Activated T-cell treated with anti-CD3 and anti-CD28 coated beads, Interleukin-2, amount 50 U/mL, for 72 hours (primary cell): ENCODE data around the gene GRID2. TPM values are rescaled to one million over a fixed set of nuclear protein-coding genes. Genes with fewer than 3 reads are reported as not detected.

Experiments used
- ATAC-seq, 2 donors: fragments of 150-1000 bp; cut with Tn5 transposase; replicated peaks in 1 of 2; 2 replicates each; pipeline ENCODE4 v1.10.0; 2021; ENCODE audit warnings: moderate library complexity in 2 of 2, mild to moderate bottlenecking in 1 of 2
- DNase-seq, 2 donors: peaks; one replicate each; pipeline ENCODE4 v3.0.0; 2021 to 2022; ENCODE audit warnings: mixed read lengths in 1 of 2
- H3K27ac Mint-ChIP-seq: one replicate; pipeline ENCODE4 v1.8.0; 2022; ENCODE audit warnings: mild to moderate bottlenecking, moderate library complexity, mixed read lengths
- H3K27me3 Mint-ChIP-seq: one replicate; pipeline ENCODE4 v1.8.0; 2022; ENCODE audit warnings: low read depth, mixed read lengths
- H3K36me3 Mint-ChIP-seq, 2 donors: one replicate each; pipeline ENCODE4 v1.8.0; 2022; ENCODE audit warnings: mixed read lengths in 2 of 2, mild to moderate bottlenecking in 1 of 2; ENCODE audit not compliant: insufficient read depth in 2 of 2
- H3K4me1 Mint-ChIP-seq: one replicate; pipeline ENCODE4 v1.8.0; 2022; ENCODE audit warnings: low read depth, mixed read lengths
- H3K4me3 Mint-ChIP-seq, 2 donors: one replicate each; pipeline ENCODE4 v1.8.0; 2022; ENCODE audit warnings: mild to moderate bottlenecking in 2 of 2, mixed read lengths in 2 of 2, moderate library complexity in 2 of 2
- H3K9me3 Mint-ChIP-seq, 2 donors: one replicate each; pipeline ENCODE4 v1.8.0; 2022; ENCODE audit warnings: mixed read lengths in 2 of 2
- total RNA-seq, 2 donors: library from RNA; stranded (reverse); gene quantifications; one replicate each; pipeline ENCODE4 v1.2.3, GENCODE V29; 2022

GRID2 gene
- total RNA-seq, 2 donors from 2014 or later, result not detected

GRCh38 chr4:93513851-93514250 lies 1210.1 kb downstream of the GRID2 start:
- H3K36me3 Mint-ChIP-seq, result no peaks in the 10 kb centered on the region
- H3K27me3 Mint-ChIP-seq, result no peaks in the 10 kb centered on the region
- ATAC-seq, result no peak

DNA sequence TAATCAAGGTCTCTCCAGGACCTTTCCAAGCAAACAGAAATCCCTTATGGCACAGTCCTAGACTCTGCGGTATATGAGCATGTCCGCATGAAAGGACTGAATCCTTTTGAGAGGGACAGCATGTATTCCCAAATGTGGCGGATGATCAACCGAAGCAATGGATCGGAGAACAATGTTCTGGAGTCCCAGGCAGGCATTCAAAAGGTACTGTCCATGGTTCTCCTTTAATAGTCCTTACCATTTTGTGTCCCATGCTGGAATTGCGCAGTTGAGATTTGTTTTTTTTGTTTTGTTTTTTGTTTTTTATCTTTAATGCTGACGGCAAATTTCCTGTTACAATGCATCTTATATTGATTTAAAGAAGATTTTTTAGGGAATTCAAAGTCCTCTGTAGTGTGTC lies 1211.4 kb downstream of the GRID2 start:
- no peak overlapping the region for H3K27ac Mint-ChIP-seq
- H3K36me3 Mint-ChIP-seq, result no peaks in the 10 kb centered on the region
- no peaks in the 10 kb centered on the region for H3K4me1 Mint-ChIP-seq
- peaks cover 0 to 3% of the 10 kb centered on the region in 2 donors for H3K9me3 Mint-ChIP-seq
- H3K27me3 Mint-ChIP-seq, result no peaks in the 10 kb centered on the region
- ATAC-seq (no peak), DNase-seq (no peak)
- no peak overlapping the region for H3K4me3 Mint-ChIP-seq

More at GRCh38 chr4:93513851-93514250, 1210.1 kb downstream of the GRID2 start:
- Mint-ChIP-seq H3K4me3 (no peak overlapping the region), H3K4me1 (no peaks in the 10 kb centered on the region), H3K9me3 (peaks cover 1 to 6% of the 10 kb centered on the region in 2 donors), H3K27ac (no peak overlapping the region)
- DNase-seq, result no peak

DNA sequence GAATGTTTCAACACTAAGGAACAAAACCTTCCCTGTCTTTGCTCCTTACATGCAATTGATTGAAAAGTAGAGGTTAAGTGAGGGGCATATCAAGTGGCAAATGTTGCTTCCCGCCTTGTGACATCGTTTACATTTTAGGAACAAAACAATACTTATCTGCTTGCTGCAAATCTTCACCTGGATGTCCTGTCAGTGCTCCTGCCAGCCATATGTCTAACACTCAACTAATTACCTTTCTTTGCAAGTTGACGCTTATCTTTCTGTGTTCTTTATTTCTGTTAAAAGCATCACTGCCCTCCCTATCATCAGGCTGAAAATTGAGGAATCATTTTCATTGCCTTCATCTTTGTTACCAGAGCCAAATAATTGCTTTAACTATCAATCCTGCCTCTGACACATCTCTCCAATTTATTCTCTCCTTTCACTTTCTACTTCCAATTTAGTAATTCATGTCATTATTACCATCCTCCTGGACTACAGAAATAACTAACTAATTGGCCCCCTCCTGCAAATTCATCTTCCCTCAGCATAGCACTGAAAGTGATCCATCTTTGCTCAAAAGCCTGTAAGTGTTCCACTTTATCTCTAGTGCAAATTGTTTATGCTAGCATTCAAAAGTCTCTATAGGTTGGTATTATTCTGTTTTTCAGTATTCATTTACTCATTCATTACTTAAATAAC lies 1226.1 kb downstream of the GRID2 start:
- no peak overlapping the region for H3K4me3 Mint-ChIP-seq
- DNase-seq, result no peak
- ATAC-seq, result no peak
- H3K36me3 Mint-ChIP-seq, result no peaks in the 10 kb centered on the region
- no peak overlapping the region for H3K27ac Mint-ChIP-seq
- no peaks in the 10 kb centered on the region for H3K4me1 Mint-ChIP-seq
- peaks cover 4 to 9% of the 10 kb centered on the region in 2 donors for H3K9me3 Mint-ChIP-seq
- H3K27me3 Mint-ChIP-seq, result no peaks in the 10 kb centered on the region

GRCh38 chr4:93532234-93532633 lies 1228.5 kb downstream of the GRID2 start:
- Mint-ChIP-seq H3K36me3 (no peaks in the 10 kb centered on the region), H3K4me3 (no peak overlapping the region), H3K27ac (no peak overlapping the region), H3K4me1 (no peaks in the 10 kb centered on the region), H3K9me3 (peaks cover 2 to 13% of the 10 kb centered on the region in 2 donors), H3K27me3 (no peaks in the 10 kb centered on the region)
- ATAC-seq, result no peak
- DNase-seq, result no peak

DNA sequence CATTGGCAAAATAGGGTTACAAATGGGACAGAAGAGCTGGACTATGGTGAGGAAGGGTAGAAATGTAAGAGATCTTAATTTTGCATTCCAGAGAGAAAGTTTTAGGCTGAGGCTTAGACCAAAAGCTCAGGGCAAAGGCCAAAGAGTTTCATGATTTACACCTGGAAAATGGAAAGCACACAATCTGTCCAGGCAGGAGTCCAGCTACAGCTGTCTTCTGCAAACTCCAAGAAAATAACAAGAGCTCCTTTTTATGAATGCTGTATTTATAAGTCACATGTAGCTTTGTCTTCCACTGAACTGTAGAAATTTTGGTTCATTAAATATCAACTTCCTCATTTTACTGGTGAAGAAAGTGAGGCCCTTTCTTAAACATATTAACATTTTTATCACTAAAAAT lies 1236.8 kb downstream of the GRID2 start:
- peaks cover 5 to 7% of the 10 kb centered on the region in 2 donors for H3K9me3 Mint-ChIP-seq
- ATAC-seq (no peak), DNase-seq (no peak)
- no peak overlapping the region for H3K27ac Mint-ChIP-seq
- H3K27me3 Mint-ChIP-seq, result no peaks in the 10 kb centered on the region
- H3K36me3 Mint-ChIP-seq, result no peaks in the 10 kb centered on the region
- no peak overlapping the region for H3K4me3 Mint-ChIP-seq
- no peaks in the 10 kb centered on the region for H3K4me1 Mint-ChIP-seq

- Mint-ChIP-seq H3K4me1 (no peaks in the 10 kb centered on the region), H3K4me3 (no peak overlapping the region), H3K27me3 (no peaks in the 10 kb centered on the region), H3K27ac (no peak overlapping the region), H3K9me3 (peaks cover 13 to 15% of the 10 kb centered on the region in 2 donors), H3K36me3 (no peaks in the 10 kb centered on the region)
- DNase-seq (no peak), ATAC-seq (no peak)
Measured at GRCh38 chr4:93561842-93562241, 1258.1 kb downstream of the GRID2 start.

- H3K9me3 Mint-ChIP-seq, result peaks cover 1 to 4% of the 10 kb centered on the region in 2 donors
- no peak overlapping the region for H3K27ac Mint-ChIP-seq
- no peak overlapping the region for H3K4me3 Mint-ChIP-seq
- DNase-seq, result no peak
- no peaks in the 10 kb centered on the region for H3K4me1 Mint-ChIP-seq
- H3K36me3 Mint-ChIP-seq, result no peaks in the 10 kb centered on the region
- no peak for ATAC-seq
- H3K27me3 Mint-ChIP-seq, result no peaks in the 10 kb centered on the region
Measured at GRCh38 chr4:93568758-93569157, 1265.0 kb downstream of the GRID2 start.

DNA sequence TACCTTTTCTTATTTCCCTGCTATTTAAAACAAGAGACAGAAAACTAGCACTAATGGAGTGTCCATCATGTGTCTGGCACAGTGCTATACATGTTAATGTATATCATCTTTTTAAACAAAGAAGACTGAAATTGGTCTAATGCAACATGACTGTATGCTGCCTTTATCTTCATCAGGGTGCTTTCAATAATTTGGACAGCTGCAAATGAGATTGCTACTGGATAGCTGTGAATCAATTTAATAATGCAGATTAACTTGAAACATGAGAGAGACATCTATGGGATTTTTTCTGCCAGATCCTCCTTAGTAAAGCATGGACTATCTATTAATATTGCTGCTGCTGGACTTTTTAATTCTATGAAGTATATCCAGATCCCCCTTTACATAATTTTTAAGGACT lies 1269.5 kb downstream of the GRID2 start:
- Mint-ChIP-seq H3K27me3 (no peaks in the 10 kb centered on the region), H3K9me3 (peaks cover 1 to 6% of the 10 kb centered on the region in 2 donors), H3K4me1 (no peaks in the 10 kb centered on the region), H3K36me3 (no peaks in the 10 kb centered on the region), H3K4me3 (no peak overlapping the region), H3K27ac (no peak overlapping the region)
- DNase-seq (no peak), ATAC-seq (no peak)

DNA sequence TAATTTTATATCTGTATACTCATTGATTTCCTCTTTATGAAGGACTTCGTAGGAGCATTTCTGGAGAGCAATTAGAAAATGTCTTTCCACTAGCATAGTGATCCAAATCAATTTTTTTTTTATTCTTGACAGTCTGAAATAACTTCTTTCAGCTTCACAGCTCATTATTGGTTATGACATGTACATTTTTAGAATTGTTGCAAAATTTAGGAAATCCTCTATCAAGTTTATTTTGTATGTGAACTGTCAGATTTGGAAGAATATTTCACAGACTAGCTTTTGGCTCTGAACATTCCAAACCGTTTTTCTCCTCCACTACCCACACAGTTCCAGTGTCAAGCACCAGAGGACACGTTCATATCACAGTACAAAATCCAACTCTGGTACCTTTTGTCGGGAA lies 1275.2 kb downstream of the GRID2 start:
- H3K9me3 Mint-ChIP-seq, result peaks cover 2 to 4% of the 10 kb centered on the region in 2 donors

GRCh38 chr4:93605163-93605562 lies 1301.4 kb downstream of the GRID2 start:
- no peak for DNase-seq
- no peaks in the 10 kb centered on the region for H3K36me3 Mint-ChIP-seq
- H3K4me1 Mint-ChIP-seq, result no peaks in the 10 kb centered on the region
- peaks cover 6 to 10% of the 10 kb centered on the region in 2 donors for H3K9me3 Mint-ChIP-seq
- H3K27ac Mint-ChIP-seq, result no peak overlapping the region
- no peak overlapping the region for H3K4me3 Mint-ChIP-seq
- no peaks in the 10 kb centered on the region for H3K27me3 Mint-ChIP-seq
- ATAC-seq, result no peak

More for the DNA sequence above, 1275.2 kb downstream of the GRID2 start:
- Mint-ChIP-seq H3K4me3 (no peak overlapping the region), H3K27ac (no peak overlapping the region), H3K4me1 (no peaks in the 10 kb centered on the region), H3K36me3 (no peaks in the 10 kb centered on the region), H3K27me3 (no peaks in the 10 kb centered on the region)
- ATAC-seq (no peak), DNase-seq (no peak)

GRCh38 chr4:93617606-93618005 lies 1313.8 kb downstream of the GRID2 start:
- Mint-ChIP-seq H3K4me3 (no peak overlapping the region), H3K27ac (no peak overlapping the region), H3K4me1 (no peaks in the 10 kb centered on the region), H3K36me3 (peaks cover 0 to 2% of the 10 kb centered on the region in 2 donors), H3K9me3 (peaks cover 0 to 4% of the 10 kb centered on the region in 2 donors), H3K27me3 (no peaks in the 10 kb centered on the region)
- no peak for DNase-seq
- no peak for ATAC-seq

- H3K4me1 Mint-ChIP-seq, result no peaks in the 10 kb centered on the region
- DNase-seq, result no peak
- no peaks in the 10 kb centered on the region for H3K36me3 Mint-ChIP-seq
- H3K27ac Mint-ChIP-seq, result no peak overlapping the region
- no peak for ATAC-seq
- H3K4me3 Mint-ChIP-seq, result no peak overlapping the region
- H3K27me3 Mint-ChIP-seq, result no peaks in the 10 kb centered on the region
- H3K9me3 Mint-ChIP-seq, result peaks cover 2 to 4% of the 10 kb centered on the region in 2 donors
Measured at GRCh38 chr4:93633721-93634120, 1330.0 kb downstream of the GRID2 start.

- H3K4me3 Mint-ChIP-seq, result no peak overlapping the region
- H3K9me3 Mint-ChIP-seq, result peaks cover 2 to 4% of the 10 kb centered on the region in 2 donors
- no peaks in the 10 kb centered on the region for H3K4me1 Mint-ChIP-seq
- DNase-seq (no peak), ATAC-seq (no peak)
- no peaks in the 10 kb centered on the region for H3K27me3 Mint-ChIP-seq
- H3K36me3 Mint-ChIP-seq, result no peaks in the 10 kb centered on the region
- no peak overlapping the region for H3K27ac Mint-ChIP-seq
Measured at GRCh38 chr4:93635943-93636342, 1332.2 kb downstream of the GRID2 start.

DNA sequence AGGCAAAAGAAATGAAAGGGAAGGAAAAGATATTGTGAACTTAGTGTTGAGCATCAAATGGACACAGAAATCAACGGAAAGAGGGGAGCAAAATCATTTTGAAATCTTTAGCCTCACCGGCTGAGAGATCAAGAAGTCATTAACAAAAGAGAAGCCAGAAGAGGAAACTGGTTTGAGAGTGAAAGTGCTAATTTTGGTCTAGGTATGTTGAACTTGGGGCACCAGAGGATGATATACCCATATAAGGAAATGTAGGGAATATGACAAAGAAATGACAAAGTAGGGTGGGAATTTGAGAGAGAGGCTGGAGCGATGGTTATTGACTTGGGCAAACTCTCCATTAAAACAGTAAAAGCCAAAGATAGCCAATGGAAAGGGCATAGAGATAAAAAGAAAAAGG lies 1341.4 kb downstream of the GRID2 start:
- Mint-ChIP-seq H3K36me3 (no peaks in the 10 kb centered on the region), H3K4me3 (no peak overlapping the region), H3K4me1 (no peaks in the 10 kb centered on the region), H3K27ac (no peak overlapping the region), H3K27me3 (no peaks in the 10 kb centered on the region), H3K9me3 (peaks cover 2% of the 10 kb centered on the region in 2 donors)
- no peak for DNase-seq
- no peak for ATAC-seq
